Gastrocnemius medialis (tissue), 4 donors: ENCODE results near the gene TMEM17.
"Not testable (repeated sequence)": the region's sequence is repeated elsewhere in the genome, so short reads cannot be mapped to it uniquely, and the experiment has no call there.

Experiments used
- POLR2A ChIP-seq, 2 donors: fragments of 450-650 bp; IDR thresholded peaks; one replicate each; pipeline ENCODE4 v1.6.1; 2017; ENCODE audit warnings: antibody characterized with exemption in 2 of 2, mild to moderate bottlenecking in 2 of 2, moderate library complexity in 2 of 2
- TF ChIP-seq, protein P1 (sequence below), 5 experiments: fragments of 450-650 bp in 3 of 5; fragments of 200-600 bp in 2 of 5; sonication (generic) in 2 of 5; IDR thresholded peaks in 4 of 5; conservative IDR thresholded peaks in 1 of 5; 1 replicate in 4 of 5; 2 replicates in 1 of 5; pipeline ENCODE4 v1.5.1; 2016 to 2019; ENCODE audit warnings: antibody characterized with exemption in 5 of 5, mild to moderate bottlenecking in 3 of 5, moderate library complexity in 3 of 5

DNA sequence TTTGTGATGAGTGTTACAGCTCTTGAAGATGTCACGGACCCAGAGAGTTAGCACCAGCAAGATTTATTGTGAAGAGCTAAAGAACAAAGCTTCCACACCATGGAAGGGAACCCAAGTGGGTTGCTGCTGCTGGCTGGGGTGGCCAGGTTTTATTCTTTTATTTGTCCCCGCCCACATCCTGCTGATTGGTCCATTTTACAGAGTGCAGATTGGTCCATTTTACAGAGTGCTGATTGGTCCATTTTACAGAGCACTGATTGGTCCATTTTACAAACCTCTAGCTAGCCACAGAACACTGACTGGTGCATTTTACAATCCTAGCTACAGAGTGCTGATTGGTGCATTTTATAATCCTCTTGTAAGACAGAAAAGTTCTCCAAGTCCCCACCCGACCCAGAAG, 29.5 kb upstream of the TMEM17 start:
- TF ChIP-seq, protein P1, sequence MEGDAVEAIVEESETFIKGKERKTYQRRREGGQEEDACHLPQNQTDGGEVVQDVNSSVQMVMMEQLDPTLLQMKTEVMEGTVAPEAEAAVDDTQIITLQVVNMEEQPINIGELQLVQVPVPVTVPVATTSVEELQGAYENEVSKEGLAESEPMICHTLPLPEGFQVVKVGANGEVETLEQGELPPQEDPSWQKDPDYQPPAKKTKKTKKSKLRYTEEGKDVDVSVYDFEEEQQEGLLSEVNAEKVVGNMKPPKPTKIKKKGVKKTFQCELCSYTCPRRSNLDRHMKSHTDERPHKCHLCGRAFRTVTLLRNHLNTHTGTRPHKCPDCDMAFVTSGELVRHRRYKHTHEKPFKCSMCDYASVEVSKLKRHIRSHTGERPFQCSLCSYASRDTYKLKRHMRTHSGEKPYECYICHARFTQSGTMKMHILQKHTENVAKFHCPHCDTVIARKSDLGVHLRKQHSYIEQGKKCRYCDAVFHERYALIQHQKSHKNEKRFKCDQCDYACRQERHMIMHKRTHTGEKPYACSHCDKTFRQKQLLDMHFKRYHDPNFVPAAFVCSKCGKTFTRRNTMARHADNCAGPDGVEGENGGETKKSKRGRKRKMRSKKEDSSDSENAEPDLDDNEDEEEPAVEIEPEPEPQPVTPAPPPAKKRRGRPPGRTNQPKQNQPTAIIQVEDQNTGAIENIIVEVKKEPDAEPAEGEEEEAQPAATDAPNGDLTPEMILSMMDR (IDR thresholded peaks at IDR 0.05 in 4 of 5, conservative IDR thresholded peaks at IDR 0.05 in 1 of 5) = not testable (repeated sequence)
- not testable (repeated sequence) for TF ChIP-seq POLR2A (IDR thresholded peaks at IDR 0.05)
